ENCODE measurements around the gene FBXL17.
A peak's percentile ranks its signal among the peaks of the same experiment; 100 is the strongest.

Gene FBXL17

DNA sequence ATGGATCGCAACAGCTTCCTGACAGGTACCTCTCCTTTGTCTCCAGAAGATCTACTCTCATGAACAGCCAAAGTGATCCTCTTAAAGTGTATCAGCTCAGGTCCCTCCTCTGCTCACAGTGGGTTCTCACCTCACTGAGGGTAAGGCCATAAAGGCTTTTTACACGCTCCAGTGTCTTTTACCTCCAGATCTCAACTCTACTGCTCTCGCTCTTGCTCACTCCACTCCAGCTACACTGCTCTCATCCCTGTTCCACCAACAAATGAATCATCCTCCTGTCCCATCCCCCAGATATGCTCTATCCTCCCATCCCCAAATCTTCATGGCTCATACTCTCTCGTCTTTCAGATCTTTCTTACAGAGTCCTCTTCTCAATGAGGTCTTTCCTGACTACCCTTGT lies 462.5 kb downstream of the FBXL17 start:
- H3K27ac ChIP-seq: peak overlapping the region; percentile 81; the same call in 1 of the 2 replicates
- TF ChIP-seq CTCF (conservative IDR thresholded peaks at IDR 0.05): no peak

- TF ChIP-seq CTCF (conservative IDR thresholded peaks at IDR 0.05): no peak
These were observed 463.9 kb downstream of the FBXL17 start for GRCh38 chr5:107917983-107918382.

DNA sequence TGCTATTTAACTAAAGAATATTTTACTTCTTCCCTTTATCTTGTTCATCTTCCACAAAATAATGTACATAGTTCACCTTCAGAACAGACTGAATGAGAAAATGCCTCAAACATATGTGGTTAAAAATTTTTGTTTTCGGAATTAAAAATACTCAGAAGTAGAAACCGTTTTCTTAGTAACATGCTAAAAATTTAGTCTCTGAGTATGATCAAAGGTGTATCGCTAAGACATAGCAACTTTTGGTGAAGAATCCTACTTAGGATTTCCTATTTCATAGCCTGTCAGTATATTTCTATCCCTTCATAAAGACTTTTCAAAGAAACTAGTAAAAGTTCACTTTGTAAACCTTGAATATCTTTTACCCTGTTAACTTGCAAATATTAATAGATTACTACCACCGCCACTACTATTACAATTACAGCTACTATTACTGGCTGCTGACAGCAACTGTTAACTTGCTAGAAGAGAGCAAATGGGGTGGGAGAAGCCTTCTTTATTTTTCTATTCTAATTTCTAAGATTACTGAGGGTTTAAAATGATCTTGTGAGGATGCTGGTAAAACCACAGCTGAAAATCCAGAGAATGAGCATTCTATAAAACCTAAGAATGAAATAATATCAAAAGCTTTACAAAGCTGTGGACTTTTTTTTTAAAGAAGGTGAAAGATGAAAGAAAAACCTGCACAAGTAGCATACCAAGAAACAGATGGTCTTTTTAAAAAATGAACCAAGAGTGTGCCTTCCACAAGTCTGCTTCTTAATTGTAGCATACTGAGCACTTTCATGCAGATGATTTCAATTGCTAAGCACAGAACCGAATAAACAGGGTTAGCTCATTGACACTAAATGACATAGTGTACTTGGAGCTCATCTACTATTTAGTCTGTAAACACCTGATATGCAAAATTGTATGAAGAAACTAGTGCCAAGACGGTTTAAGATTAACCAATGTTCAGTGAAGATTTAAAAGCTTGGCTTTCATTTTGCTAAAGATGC lies 464.9 kb downstream of the FBXL17 start:
- no peak for TF ChIP-seq CTCF (conservative IDR thresholded peaks at IDR 0.05)
- H3K27ac ChIP-seq: peak overlapping the region; percentile 81

More at GRCh38 chr5:107917983-107918382, 463.9 kb downstream of the FBXL17 start:
- peak overlapping the region; percentile 81 for H3K27ac ChIP-seq

DNA sequence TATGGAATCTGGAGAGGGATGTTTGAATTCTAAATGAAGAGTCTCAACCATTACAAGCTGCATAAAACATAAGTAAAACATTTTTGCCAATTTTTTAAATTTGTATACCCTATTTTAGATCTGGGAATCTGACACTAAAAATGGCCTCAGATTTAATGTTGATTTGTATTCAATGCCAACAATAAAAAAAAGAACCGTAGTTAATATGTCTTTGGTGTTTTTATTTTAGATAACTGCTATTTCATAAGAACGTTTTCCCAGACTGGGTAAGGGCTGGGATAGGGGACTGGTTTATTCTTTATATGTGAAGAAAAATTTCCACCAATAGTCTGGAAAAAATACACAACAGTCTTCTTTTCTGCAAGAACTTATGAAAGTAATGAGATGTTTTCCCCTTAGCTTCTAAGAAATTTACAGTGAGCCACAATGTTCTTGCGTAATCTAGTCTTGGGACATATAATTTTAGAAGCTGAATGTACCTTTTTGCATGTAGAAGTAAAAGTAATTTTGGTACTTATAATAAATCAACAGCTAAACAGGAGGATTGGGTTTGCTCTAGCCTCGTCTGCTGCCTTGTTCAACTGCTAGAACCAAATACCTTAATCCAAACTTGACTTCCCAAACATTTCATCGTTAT lies 466.6 kb downstream of the FBXL17 start:
- no peak for TF ChIP-seq CTCF (conservative IDR thresholded peaks at IDR 0.05)

DNA sequence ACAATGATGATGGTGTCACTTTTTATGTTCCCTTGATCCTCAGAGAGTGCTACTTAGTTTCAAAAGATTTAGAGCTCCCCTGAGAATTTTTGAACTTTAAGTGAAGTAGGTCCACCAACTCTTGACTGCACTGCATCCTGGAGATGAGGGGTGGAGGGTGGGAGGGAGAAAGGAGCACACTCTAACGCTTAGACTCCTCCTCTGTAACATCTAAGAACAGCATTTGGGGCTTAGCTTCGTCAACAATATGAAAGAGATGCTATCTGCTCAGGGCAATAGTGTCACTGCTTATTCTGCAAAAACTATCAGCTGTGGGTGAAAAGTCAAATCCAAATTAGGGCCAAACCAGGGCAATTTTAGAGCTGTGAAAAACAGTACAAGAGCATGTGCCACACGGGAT lies 468.4 kb downstream of the FBXL17 start:
- TF ChIP-seq CTCF (conservative IDR thresholded peaks at IDR 0.05): no peak
- H3K27ac ChIP-seq: no peak overlapping the region

More for the DNA sequence above, 466.6 kb downstream of the FBXL17 start:
- H3K27ac ChIP-seq: peak overlapping the region; percentile 81

DNA sequence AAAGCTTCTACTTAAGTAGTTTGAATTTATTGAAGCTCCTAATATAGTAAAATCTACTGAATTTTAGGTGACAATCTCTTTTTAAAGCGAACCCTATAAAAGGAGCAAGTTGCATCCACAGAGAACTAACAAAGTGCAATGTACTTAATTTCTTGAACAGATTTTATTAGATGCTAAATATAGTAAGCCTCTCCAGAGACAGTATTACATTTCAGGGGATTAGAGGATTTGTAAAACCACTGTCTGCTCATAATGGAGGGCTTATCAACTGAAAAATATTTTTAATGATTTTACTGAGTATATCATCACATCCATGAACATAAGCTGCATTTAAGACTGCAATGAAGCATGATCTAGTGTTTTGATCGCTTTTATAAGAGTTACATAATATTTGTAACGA lies 481.2 kb downstream of the FBXL17 start:
- no peak overlapping the region for H3K27ac ChIP-seq
- no peak for TF ChIP-seq CTCF (conservative IDR thresholded peaks at IDR 0.05)

- no peak for TF ChIP-seq CTCF (conservative IDR thresholded peaks at IDR 0.05)
- H3K27ac ChIP-seq: no peak overlapping the region
These were observed 487.5 kb downstream of the FBXL17 start for GRCh38 chr5:107894361-107894760.

Data from VCaP (cell line).